ENCODE results near the gene KLF13.

Gene KLF13

DNA sequence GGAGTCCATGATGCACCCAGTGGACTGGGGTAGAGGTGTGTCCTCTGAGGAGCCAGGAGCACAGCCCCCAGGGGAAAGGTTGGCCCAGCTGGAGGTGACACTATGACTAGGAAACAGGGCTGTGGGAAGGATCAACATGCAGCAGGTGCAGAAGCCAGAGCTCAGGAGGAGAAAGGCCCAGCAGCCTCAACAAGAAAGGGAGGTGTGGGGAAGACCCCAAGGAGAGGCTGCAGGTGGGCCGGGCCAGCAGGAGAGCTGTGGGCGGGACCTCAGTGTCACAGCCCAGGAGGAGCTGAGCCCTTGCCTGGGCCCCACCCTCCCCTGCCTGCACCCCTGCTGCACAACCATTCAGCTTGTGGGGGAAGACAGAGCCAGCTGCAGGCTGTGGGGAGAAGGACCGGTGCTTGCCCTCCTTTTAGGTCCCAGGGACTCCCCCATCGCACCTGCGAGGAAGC lies 18.4 kb upstream of the KLF13 start:
- H3K4me1 ChIP-seq (ENCODE audit: control insufficient read depth, insufficient read depth, low read length), result peaks cover 49% of the 10 kb centered on the region
- no peak overlapping the region for H3K27ac ChIP-seq (ENCODE audit: low read depth, low read length)
- no peaks in the 10 kb centered on the region for H3K9me3 ChIP-seq (ENCODE audit: control insufficient read depth, insufficient read depth, low read length)
- H3K4me3 ChIP-seq (ENCODE audit: low read depth, low read length), result no peak overlapping the region
- no peaks in the 10 kb centered on the region for H3K36me3 ChIP-seq (ENCODE audit: control insufficient read depth, insufficient read depth, low read length)
- no peak overlapping the region for H3K9ac ChIP-seq (ENCODE audit: low read depth, low read length)
- H3K27me3 ChIP-seq (ENCODE audit: control insufficient read depth, insufficient read depth, low read length), result no peaks in the 10 kb centered on the region

- Histone ChIP-seq H3K9me3 (ENCODE audit: control insufficient read depth, insufficient read depth, low read length) (no peaks in the 10 kb centered on the region), H3K4me3 (ENCODE audit: low read depth, low read length) (no peak overlapping the region), H3K4me1 (ENCODE audit: control insufficient read depth, insufficient read depth, low read length) (peaks cover 38% of the 10 kb centered on the region), H3K27ac (ENCODE audit: low read depth, low read length) (no peak overlapping the region), H3K27me3 (ENCODE audit: control insufficient read depth, insufficient read depth, low read length) (no peaks in the 10 kb centered on the region), H3K36me3 (ENCODE audit: control insufficient read depth, insufficient read depth, low read length) (no peaks in the 10 kb centered on the region), H3K9ac (ENCODE audit: low read depth, low read length) (no peak overlapping the region)
Measured at GRCh38 chr15:31309893-31310606, 16.6 kb upstream of the KLF13 start.

DNA sequence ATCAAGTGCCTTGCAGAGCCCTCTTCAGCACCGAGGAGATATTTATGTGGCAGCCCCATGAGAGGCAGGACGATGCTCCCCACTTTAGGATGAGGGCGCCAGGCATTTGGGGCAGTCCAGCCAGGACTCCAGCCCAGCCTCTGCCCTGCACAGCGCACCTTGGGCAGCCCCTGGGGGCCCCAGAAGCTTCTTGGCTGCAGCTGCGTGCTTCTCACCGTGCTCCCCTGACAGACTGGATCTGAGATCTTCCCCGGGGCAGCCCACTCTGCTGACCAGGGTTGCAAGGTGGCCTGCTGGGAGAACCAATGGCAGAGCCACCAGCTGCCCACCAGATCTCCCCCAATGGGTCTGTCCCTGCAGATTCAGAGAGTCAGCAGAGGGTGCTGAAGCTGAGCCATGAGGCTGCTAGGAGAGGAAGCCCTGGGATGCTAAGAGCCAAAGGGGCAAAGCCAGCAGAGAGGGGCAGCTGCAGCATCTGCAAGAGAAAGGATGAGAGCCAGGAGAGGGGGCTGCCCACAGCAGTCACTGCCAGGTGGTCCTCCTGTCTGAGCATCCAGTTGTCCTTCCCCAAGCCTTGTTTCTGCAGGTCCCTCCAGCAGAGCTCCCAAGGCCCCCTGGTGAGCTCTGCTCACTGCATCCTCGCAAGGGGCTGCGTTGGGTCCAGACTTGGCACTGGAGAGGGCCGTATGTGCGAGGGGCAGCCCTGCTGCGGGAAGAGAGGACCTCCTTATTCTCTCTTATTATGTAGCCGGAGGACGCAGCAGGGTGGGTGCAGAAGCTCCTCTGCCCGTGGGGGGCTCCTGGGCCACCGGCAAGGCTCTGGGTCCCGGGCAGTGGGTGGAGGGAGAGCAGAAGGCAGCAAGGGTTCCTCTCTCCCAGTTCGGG lies 14.7 kb upstream of the KLF13 start:
- Histone ChIP-seq H3K9me3 (ENCODE audit: control insufficient read depth, insufficient read depth, low read length) (no peaks in the 10 kb centered on the region), H3K9ac (ENCODE audit: low read depth, low read length) (no peak overlapping the region), H3K27me3 (ENCODE audit: control insufficient read depth, insufficient read depth, low read length) (no peaks in the 10 kb centered on the region), H3K4me3 (ENCODE audit: low read depth, low read length) (no peak overlapping the region), H3K36me3 (ENCODE audit: control insufficient read depth, insufficient read depth, low read length) (no peaks in the 10 kb centered on the region), H3K4me1 (ENCODE audit: control insufficient read depth, insufficient read depth, low read length) (peaks cover 23% of the 10 kb centered on the region), H3K27ac (ENCODE audit: low read depth, low read length) (no peak overlapping the region)

DNA sequence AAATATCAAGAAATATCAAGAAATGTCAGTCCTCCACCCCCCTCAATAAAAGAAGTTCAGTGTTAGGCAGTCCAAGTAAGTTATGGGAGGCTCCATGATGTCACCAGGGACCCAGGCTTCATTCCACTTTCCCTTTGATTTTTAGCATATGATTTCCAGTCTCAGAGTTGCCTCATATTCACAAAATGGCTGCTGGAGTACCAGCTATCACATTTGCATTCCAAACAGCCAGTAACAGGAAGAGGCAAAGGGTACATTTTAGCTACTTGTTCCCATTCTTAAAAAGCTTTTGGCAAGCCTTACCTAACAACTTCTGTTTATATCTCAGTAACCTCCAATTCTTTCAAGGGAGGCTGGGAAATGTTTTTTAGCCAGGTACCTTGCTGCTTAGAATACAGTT lies 13.4 kb upstream of the KLF13 start:
- Histone ChIP-seq H3K36me3 (ENCODE audit: control insufficient read depth, insufficient read depth, low read length) (no peaks in the 10 kb centered on the region), H3K27ac (ENCODE audit: low read depth, low read length) (no peak overlapping the region), H3K4me1 (ENCODE audit: control insufficient read depth, insufficient read depth, low read length) (peaks cover 11% of the 10 kb centered on the region), H3K4me3 (ENCODE audit: low read depth, low read length) (no peak overlapping the region), H3K27me3 (ENCODE audit: control insufficient read depth, insufficient read depth, low read length) (no peaks in the 10 kb centered on the region), H3K9ac (ENCODE audit: low read depth, low read length) (no peak overlapping the region), H3K9me3 (ENCODE audit: control insufficient read depth, insufficient read depth, low read length) (no peaks in the 10 kb centered on the region)

DNA sequence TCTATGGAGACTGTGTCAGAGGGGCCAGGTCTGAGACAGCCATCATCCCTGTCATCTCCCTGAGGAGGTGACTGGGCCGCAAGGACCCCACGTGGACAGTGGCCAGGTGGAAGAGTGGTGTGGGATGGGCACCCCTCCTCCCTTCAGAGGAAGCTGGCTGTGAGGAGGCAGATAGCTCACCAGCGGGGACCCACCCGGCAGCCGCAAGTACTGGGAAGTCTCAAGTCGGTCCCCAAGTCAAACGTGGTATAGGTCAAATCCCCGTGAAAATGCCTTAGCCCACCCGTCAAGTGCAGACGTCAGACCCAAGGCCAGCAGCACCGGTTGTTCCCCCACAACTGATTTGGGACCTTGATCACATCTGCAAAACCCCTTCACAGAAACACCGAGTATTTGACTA lies 12.3 kb upstream of the KLF13 start:
- no peaks in the 10 kb centered on the region for H3K27me3 ChIP-seq (ENCODE audit: control insufficient read depth, insufficient read depth, low read length)
- no peaks in the 10 kb centered on the region for H3K9me3 ChIP-seq (ENCODE audit: control insufficient read depth, insufficient read depth, low read length)
- no peak overlapping the region for H3K9ac ChIP-seq (ENCODE audit: low read depth, low read length)
- H3K4me1 ChIP-seq (ENCODE audit: control insufficient read depth, insufficient read depth, low read length), result peaks cover 3% of the 10 kb centered on the region
- no peak overlapping the region for H3K27ac ChIP-seq (ENCODE audit: low read depth, low read length)
- no peaks in the 10 kb centered on the region for H3K36me3 ChIP-seq (ENCODE audit: control insufficient read depth, insufficient read depth, low read length)
- H3K4me3 ChIP-seq (ENCODE audit: low read depth, low read length), result no peak overlapping the region

GRCh38 chr15:31316135-31316795 lies 10.4 kb upstream of the KLF13 start:
- H3K4me1 ChIP-seq (ENCODE audit: control insufficient read depth, insufficient read depth, low read length), result peaks cover 10% of the 10 kb centered on the region
- H3K9ac ChIP-seq (ENCODE audit: low read depth, low read length), result no peak overlapping the region
- no peak overlapping the region for H3K4me3 ChIP-seq (ENCODE audit: low read depth, low read length)
- H3K27ac ChIP-seq (ENCODE audit: low read depth, low read length), result no peak overlapping the region
- no peaks in the 10 kb centered on the region for H3K27me3 ChIP-seq (ENCODE audit: control insufficient read depth, insufficient read depth, low read length)
- H3K9me3 ChIP-seq (ENCODE audit: control insufficient read depth, insufficient read depth, low read length), result no peaks in the 10 kb centered on the region
- no peaks in the 10 kb centered on the region for H3K36me3 ChIP-seq (ENCODE audit: control insufficient read depth, insufficient read depth, low read length)

- Histone ChIP-seq H3K4me1 (ENCODE audit: control insufficient read depth, insufficient read depth, low read length) (peaks cover 10% of the 10 kb centered on the region), H3K9me3 (ENCODE audit: control insufficient read depth, insufficient read depth, low read length) (no peaks in the 10 kb centered on the region), H3K4me3 (ENCODE audit: low read depth, low read length) (no peak overlapping the region), H3K36me3 (ENCODE audit: control insufficient read depth, insufficient read depth, low read length) (no peaks in the 10 kb centered on the region), H3K27ac (ENCODE audit: low read depth, low read length) (no peak overlapping the region), H3K9ac (ENCODE audit: low read depth, low read length) (no peak overlapping the region), H3K27me3 (ENCODE audit: control insufficient read depth, insufficient read depth, low read length) (no peaks in the 10 kb centered on the region)
Measured at GRCh38 chr15:31317017-31317416, 9.6 kb upstream of the KLF13 start.

GRCh38 chr15:31317421-31318327 lies 9.0 kb upstream of the KLF13 start:
- H3K27me3 ChIP-seq (ENCODE audit: control insufficient read depth, insufficient read depth, low read length), result no peaks in the 10 kb centered on the region
- no peak overlapping the region for H3K9ac ChIP-seq (ENCODE audit: low read depth, low read length)
- no peaks in the 10 kb centered on the region for H3K9me3 ChIP-seq (ENCODE audit: control insufficient read depth, insufficient read depth, low read length)
- H3K4me1 ChIP-seq (ENCODE audit: control insufficient read depth, insufficient read depth, low read length), result peaks cover 10% of the 10 kb centered on the region
- no peak overlapping the region for H3K4me3 ChIP-seq (ENCODE audit: low read depth, low read length)
- no peak overlapping the region for H3K27ac ChIP-seq (ENCODE audit: low read depth, low read length)
- no peaks in the 10 kb centered on the region for H3K36me3 ChIP-seq (ENCODE audit: control insufficient read depth, insufficient read depth, low read length)

GRCh38 chr15:31318429-31318828 lies 8.2 kb upstream of the KLF13 start:
- H3K4me3 ChIP-seq (ENCODE audit: low read depth, low read length), result no peak overlapping the region
- no peak overlapping the region for H3K27ac ChIP-seq (ENCODE audit: low read depth, low read length)
- H3K9ac ChIP-seq (ENCODE audit: low read depth, low read length), result no peak overlapping the region
- H3K27me3 ChIP-seq (ENCODE audit: control insufficient read depth, insufficient read depth, low read length), result no peaks in the 10 kb centered on the region
- H3K4me1 ChIP-seq (ENCODE audit: control insufficient read depth, insufficient read depth, low read length), result peaks cover 10% of the 10 kb centered on the region
- H3K9me3 ChIP-seq (ENCODE audit: control insufficient read depth, insufficient read depth, low read length), result no peaks in the 10 kb centered on the region
- no peaks in the 10 kb centered on the region for H3K36me3 ChIP-seq (ENCODE audit: control insufficient read depth, insufficient read depth, low read length)

- peaks cover 14% of the 10 kb centered on the region for H3K4me1 ChIP-seq (ENCODE audit: control insufficient read depth, insufficient read depth, low read length)
- H3K4me3 ChIP-seq (ENCODE audit: low read depth, low read length), result no peak overlapping the region
- peaks cover 10% of the 10 kb centered on the region for H3K27me3 ChIP-seq (ENCODE audit: control insufficient read depth, insufficient read depth, low read length)
- no peaks in the 10 kb centered on the region for H3K9me3 ChIP-seq (ENCODE audit: control insufficient read depth, insufficient read depth, low read length)
- H3K36me3 ChIP-seq (ENCODE audit: control insufficient read depth, insufficient read depth, low read length), result no peaks in the 10 kb centered on the region
- no peak overlapping the region for H3K9ac ChIP-seq (ENCODE audit: low read depth, low read length)
- H3K27ac ChIP-seq (ENCODE audit: low read depth, low read length), result no peak overlapping the region
Measured at GRCh38 chr15:31320022-31320421, 6.6 kb upstream of the KLF13 start.

Data from HUES48 (cell line).